Common myeloid progenitor, CD34-positive (primary cell): Measurements from ENCODE around the gene DOCK9.
"Not testable (repeated sequence)": the region's sequence is repeated elsewhere in the genome, so short reads cannot be mapped to it uniquely, and the experiment has no call there.

Source experiments
- CTCF ChIA-PET: fragments of 350-600 bp; sonication (Branson Sonifier 250); formaldehyde crosslinking; loops from one replicate; lab custom pipeline; 2021; ENCODE audit warnings: antibody characterized with exemption; lab: Charles Lee
- POLR2A ChIA-PET: fragments of 350-600 bp; sonication (Branson Sonifier 250); formaldehyde crosslinking; loops from one replicate; lab custom pipeline; 2021; ENCODE audit warnings: antibody characterized with exemption; lab: Charles Lee
- DNase-seq, 3 donors: peaks; one replicate each; pipeline versions ENCODE4 v3.0.0 to v3.0.0-alpha.2; 2013
- H3K27ac ChIP-seq, 2 experiments: 1 replicate in 1 of 2; 2 replicates in 1 of 2; pipeline ENCODE4 v1.7.0; 2013; ENCODE audit warnings: inconsistent platforms in 2 of 2, low read length in 2 of 2, mild to moderate bottlenecking in 2 of 2, low read depth in 1 of 2, moderate library complexity in 1 of 2; ENCODE audit not compliant: severe bottlenecking in 2 of 2, insufficient read depth in 1 of 2, poor library complexity in 1 of 2
- H3K27me3 ChIP-seq, 5 experiments: replicated peaks in 2 of 5; 1 replicate in 3 of 5; 2 replicates in 2 of 5; pipeline versions ENCODE4 v1.6.1 to v1.7.0; 2013; ENCODE audit warnings: low read length in 4 of 5, mild to moderate bottlenecking in 2 of 5, moderate library complexity in 2 of 5, inconsistent platforms in 1 of 5; ENCODE audit not compliant: insufficient read depth in 5 of 5, control insufficient read depth in 4 of 5
- H3K36me3 ChIP-seq, 4 experiments: 1 replicate in 2 of 4; 2 replicates in 2 of 4; pipeline versions ENCODE4 v1.6.1 to v1.7.0; 2013; ENCODE audit warnings: low read length in 3 of 4, control low read depth in 1 of 4, mild to moderate bottlenecking in 1 of 4; ENCODE audit not compliant: control insufficient read depth in 4 of 4, insufficient read depth in 4 of 4
- H3K4me1 ChIP-seq, 4 experiments: 1 replicate in 3 of 4; 2 replicates in 1 of 4; pipeline versions ENCODE4 v1.6.1 to v1.7.1; 2013; ENCODE audit warnings: low read length in 3 of 4, mild to moderate bottlenecking in 3 of 4, control low read depth in 1 of 4, inconsistent platforms in 1 of 4, moderate library complexity in 1 of 4; ENCODE audit not compliant: control insufficient read depth in 4 of 4, insufficient read depth in 4 of 4; ENCODE audit errors: control extremely low read depth in 1 of 4
- H3K4me3 ChIP-seq, 7 experiments: 1 replicate in 4 of 7; 2 replicates in 3 of 7; pipeline versions ENCODE4 v1.5.1 to v1.7.0; 2013; ENCODE audit warnings: mild to moderate bottlenecking in 7 of 7, low read length in 6 of 7, moderate library complexity in 6 of 7, inconsistent platforms in 2 of 7, low read depth in 2 of 7, control low read depth in 1 of 7; ENCODE audit not compliant: insufficient read depth in 4 of 7, control insufficient read depth in 1 of 7; ENCODE audit errors: extremely low read depth in 1 of 7
- H3K9me3 ChIP-seq, 5 experiments: 1 replicate in 4 of 5; 2 replicates in 1 of 5; pipeline versions ENCODE4 v1.6.1 to v1.7.1; 2013; ENCODE audit warnings: low read length in 4 of 5, mild to moderate bottlenecking in 2 of 5, inconsistent platforms in 1 of 5, low read depth in 1 of 5, moderate library complexity in 1 of 5; ENCODE audit not compliant: control insufficient read depth in 4 of 5, insufficient read depth in 2 of 5; ENCODE audit errors: control extremely low read depth in 1 of 5
- WGBS: methylation state at CpG from one replicate; pipeline ENCODE4 v1.1.5; 2013; ENCODE audit not compliant: insufficient coverage; 5-methylcytosine and 5-hydroxymethylcytosine counted together

The DOCK9 gene

GRCh38 chr13:98812186-98812790, 165.6 kb downstream of the DOCK9 start:
- no CpG with 5 or more reads among the region's 5 CpGs for WGBS
- H3K9me3 ChIP-seq, H3K4me3 ChIP-seq, DNase-seq, CTCF ChIA-PET, H3K36me3 ChIP-seq, H3K4me1 ChIP-seq, H3K27me3 ChIP-seq, POLR2A ChIA-PET, H3K27ac ChIP-seq: not testable (repeated sequence)

- H3K36me3 ChIP-seq: no peaks in the 10 kb centered on the region
- ChIA-PET CTCF (no interaction called here), POLR2A (no interaction called here)
- H3K27ac ChIP-seq: no peak overlapping the region
- no peak for DNase-seq
- WGBS: 56% methylated on average over 1 of the region's 1 CpG
- no peak overlapping the region for H3K4me3 ChIP-seq
- H3K27me3 ChIP-seq: no peaks in the 10 kb centered on the region
- no peaks in the 10 kb centered on the region for H3K4me1 ChIP-seq
- no peaks in the 10 kb centered on the region for H3K9me3 ChIP-seq
Measured at GRCh38 chr13:98810746-98811145, 167.1 kb downstream of the DOCK9 start.

GRCh38 chr13:98809345-98809777, 168.5 kb downstream of the DOCK9 start:
- H3K9me3 ChIP-seq: no peaks in the 10 kb centered on the region
- ChIA-PET POLR2A (no interaction called here), CTCF (no interaction called here)
- H3K27me3 ChIP-seq: no peaks in the 10 kb centered on the region
- no peak overlapping the region for H3K27ac ChIP-seq
- H3K4me1 ChIP-seq: no peaks in the 10 kb centered on the region
- no peak for DNase-seq
- 95% methylated on average over 7 of the region's 11 CpGs for WGBS
- no peaks in the 10 kb centered on the region for H3K36me3 ChIP-seq
- no peak overlapping the region for H3K4me3 ChIP-seq

- no peak for DNase-seq
- Histone ChIP-seq H3K9me3 (no peaks in the 10 kb centered on the region), H3K27ac (no peak overlapping the region), H3K4me1 (no peaks in the 10 kb centered on the region), H3K4me3 (no peak overlapping the region), H3K27me3 (no peaks in the 10 kb centered on the region), H3K36me3 (no peaks in the 10 kb centered on the region)
- 70% methylated on average over 2 of the region's 3 CpGs for WGBS
- ChIA-PET POLR2A (no interaction called here), CTCF (no interaction called here)
Measured at GRCh38 chr13:98807774-98808173, 170.1 kb downstream of the DOCK9 start.

GRCh38 chr13:98804336-98804855, 173.5 kb downstream of the DOCK9 start:
- no peak for DNase-seq
- no peaks in the 10 kb centered on the region for H3K27me3 ChIP-seq
- H3K4me1 ChIP-seq: no peaks in the 10 kb centered on the region
- no peaks in the 10 kb centered on the region for H3K36me3 ChIP-seq
- ChIA-PET POLR2A (no interaction called here), CTCF (interaction anchor here (0.8 kb wide), 1 partner anchor 11 kb away, joined by 3 read pairs; no protein-coding TSS in a partner anchor)
- 95% methylated on average over 9 of the region's 9 CpGs for WGBS
- no peak overlapping the region for H3K4me3 ChIP-seq
- H3K27ac ChIP-seq: no peak overlapping the region
- no peaks in the 10 kb centered on the region for H3K9me3 ChIP-seq

GRCh38 chr13:98803921-98804320, 173.9 kb downstream of the DOCK9 start:
- no peaks in the 10 kb centered on the region for H3K4me1 ChIP-seq
- H3K27ac ChIP-seq: no peak overlapping the region
- no peaks in the 10 kb centered on the region for H3K27me3 ChIP-seq
- WGBS: 100% methylated on average over 3 of the region's 10 CpGs
- H3K4me3 ChIP-seq: no peak overlapping the region
- DNase-seq: no peak
- no peaks in the 10 kb centered on the region for H3K9me3 ChIP-seq
- ChIA-PET CTCF (interaction anchor here (0.8 kb wide), 1 partner anchor 10 kb away, joined by 3 read pairs; no protein-coding TSS in a partner anchor), POLR2A (no interaction called here)
- no peaks in the 10 kb centered on the region for H3K36me3 ChIP-seq

GRCh38 chr13:98803111-98803561, 174.7 kb downstream of the DOCK9 start:
- no peaks in the 10 kb centered on the region for H3K4me1 ChIP-seq
- ChIA-PET POLR2A (no interaction called here), CTCF (no interaction called here)
- H3K27me3 ChIP-seq: no peaks in the 10 kb centered on the region
- 98% methylated on average over 6 of the region's 7 CpGs for WGBS
- H3K36me3 ChIP-seq: no peaks in the 10 kb centered on the region
- H3K27ac ChIP-seq: no peak overlapping the region
- no peaks in the 10 kb centered on the region for H3K9me3 ChIP-seq
- no peak for DNase-seq
- no peak overlapping the region for H3K4me3 ChIP-seq
